NCI-H1417 treated with DMSO at 0.1 percent for 48 hours (cell line): ENCODE measurements around the gene RASA4.
"Not testable (repeated sequence)": the region's sequence is repeated elsewhere in the genome, so short reads cannot be mapped to it uniquely, and the experiment has no call there.

Experiments
- DNase-seq: peaks from one replicate; lab custom pipeline; 2025; lab: John Stamatoyannopoulos, UW

RASA4 gene

GRCh38 chr7:102543596-102543995, 73.0 kb downstream of the RASA4 start, which contains the start of gene UPK3BL2:
Gene UPK3BL2 (minus strand): TSS chr7:102543696. CDS start chr7:102543636, 60 bp downstream.
- DNase-seq = not testable (repeated sequence)

GRCh38 chr7:102542771-102543170, 73.8 kb downstream of the RASA4 start:
- not testable (repeated sequence) for DNase-seq

- not testable (repeated sequence) for DNase-seq
Measured at GRCh38 chr7:102542083-102542482, 74.5 kb downstream of the RASA4 start.

- DNase-seq = not testable (repeated sequence)
Measured at GRCh38 chr7:102540604-102541003, 76.0 kb downstream of the RASA4 start.

- not testable (repeated sequence) for DNase-seq
Measured at GRCh38 chr7:102535062-102535615, 81.4 kb downstream of the RASA4 start.

GRCh38 chr7:102532127-102532526, 84.4 kb downstream of the RASA4 start:
- DNase-seq = not testable (repeated sequence)

- DNase-seq = not testable (repeated sequence)
Measured at GRCh38 chr7:102531583-102531982, 85.0 kb downstream of the RASA4 start.

- DNase-seq = not testable (repeated sequence)
Measured at GRCh38 chr7:102527822-102528793, 88.4 kb downstream of the RASA4 start.

- not testable (repeated sequence) for DNase-seq
Measured at GRCh38 chr7:102527182-102527581, 89.4 kb downstream of the RASA4 start.

- not testable (repeated sequence) for DNase-seq
Measured at GRCh38 chr7:102524803-102525202, 91.8 kb downstream of the RASA4 start.
